Heart right ventricle (tissue), 16 donors: ENCODE data around the gene SNRPD3. TPM values are rescaled to one million over a fixed set of nuclear protein-coding genes. Genes with fewer than 3 reads are reported as not detected.

Experiments used
- ATAC-seq, 8 donors: fragments of 200-7000 bp; cut with Tn5 transposase; one replicate each; pipeline ENCODE4 v1.9.1; 2020; ENCODE audit warnings: mild to moderate bottlenecking in 8 of 8, moderate library complexity in 8 of 8, moderate number of reproducible peaks in 1 of 8
- DNase-seq, 2 donors: peaks; one replicate each; pipeline ENCODE4 v3.0.0-alpha.2; 2020
- H3K27ac ChIP-seq, 10 donors: fragments of 200-600 bp; sonication (generic) in 2 of 10; one replicate each; pipeline versions ENCODE4 v1.5.0 to v1.8.0; 2020 to 2022; ENCODE audit warnings: mild to moderate bottlenecking in 3 of 10
- H3K27me3 ChIP-seq, 7 donors: fragments of 200-600 bp; one replicate each; pipeline ENCODE4 v1.8.0; 2021 to 2022; ENCODE audit warnings: mild to moderate bottlenecking in 2 of 7
- H3K36me3 ChIP-seq, 9 donors: fragments of 200-600 bp; sonication (generic) in 1 of 9; one replicate each; pipeline versions ENCODE4 v1.5.0 to v1.8.0; 2020 to 2022; ENCODE audit warnings: mild to moderate bottlenecking in 2 of 9
- H3K4me1 ChIP-seq, 9 donors: fragments of 200-600 bp; sonication (generic) in 1 of 9; one replicate each; pipeline versions ENCODE4 v1.5.0 to v1.8.0; 2020 to 2022; ENCODE audit warnings: mild to moderate bottlenecking in 4 of 9
- H3K4me3 ChIP-seq, 10 donors: fragments of 200-600 bp; sonication (generic) in 2 of 10; one replicate each; pipeline versions ENCODE4 v1.5.0 to v1.8.0; 2020 to 2022; ENCODE audit warnings: mild to moderate bottlenecking in 7 of 10, moderate library complexity in 2 of 10
- H3K9me3 ChIP-seq, 11 donors: fragments of 200-600 bp in 10 of 11; sonication (generic) in 2 of 11; one replicate each; pipeline versions ENCODE4 v1.5.0 to v1.8.0; 2013 to 2022; ENCODE audit warnings: mild to moderate bottlenecking in 2 of 11, control low read depth in 1 of 11, moderate library complexity in 1 of 11
- CTCF ChIP-seq, 9 donors: fragments of 200-600 bp; sonication (generic) in 2 of 9; IDR thresholded peaks; one replicate each; pipeline versions ENCODE4 v1.5.0 to v1.8.0; 2021 to 2022; ENCODE audit warnings: antibody characterized with exemption in 9 of 9, mild to moderate bottlenecking in 5 of 9, moderate library complexity in 1 of 9
- WGBS, 2 donors: extraction: QIAGEN DNeasy Blood & Tissue Kit; methylation state at CpG; one replicate each; pipeline ENCODE4 v1.1.7; 2013; ENCODE audit warnings: inconsistent platforms in 1 of 2; 5-methylcytosine and 5-hydroxymethylcytosine counted together
- intact Hi-C, 10 donors: fragments of 100-400 bp; cut with DNase I; formaldehyde crosslinking; loops; one replicate each; pipeline versions ENCODE4 v1.11.1 to v1.14.2; 2022
- polyA plus RNA-seq, 2 donors: library from polyadenylated mRNA; stranded (reverse); fragments of 200-250 nt; gene quantifications; one replicate each; pipeline ENCODE4 v1.2.3, GENCODE V29; 2013
- total RNA-seq, 10 donors: library from RNA; stranded (reverse); fragmentation: NEBNext Ultra II Directional in 3 of 10; extraction: Animal tissue kit (Norgen Biotek cat#: 25700) in 3 of 10; gene quantifications; one replicate each; pipeline versions ENCODE4 v1.2.1 to v1.2.4, GENCODE V29; 2021 to 2023
- donor health status: Arrhythmogenic right ventricular cardiomyopathy.
- donor health status: ischemic (EF 13 %, LVEDD 7.1; RV severe dilation, severe dysfunction).
- donor health status: healthy with polysubstance abuse.
- donor health status: DM: no; HTN: yes; CAD: no.
- donor health status: DM: no; HTN: no; CAD: no.
- donor health status: ischemic (EF 25% LVEDD 6.9; RV normal size, moderate dysfunction).
- donor health status: ischemic (EF 25% LVEDD 5.7; RV mildly dilated, moderate dysfunction).
- donor health status: healthy.
- donor health status: DM: yes; HTN: yes; CAD: no.
- donor health status: Ischemic cardiomyopathy.
- donor health status: ischemic (EF 35%, LVEDD 5.7; RV mildly dilated, moderate dysfunction).
- donor health status: nonischemic (EF 11% LVEDD 7.7; RV severe dilation, severe dysfunction).
- donor health status: DM: yes; HTN: yes; CAD: no.
- donor health status: PGD.
- donor health status: ischemic (EF 29% LVEDD 5.4; RV normal size, mild dysfunction).
- donor health status: nonischemic (EF 23%, LVEDD 6.1; RV moderate dilation, normal function).

The SNRPD3 gene
- total and polyA plus RNA-seq, 12 donors = 47.3 to 127 (median 74.0) TPM

- Histone ChIP-seq H3K36me3 (peaks cover 0 to 25% (median 0%) of the 10 kb centered on the region in 9 donors), H3K9me3 (no peaks in the 10 kb centered on the region), H3K4me1 (peaks cover 0 to 19% (median 12%) of the 10 kb centered on the region in 9 donors), H3K27ac (no peak overlapping the region), H3K27me3 (no peaks in the 10 kb centered on the region), H3K4me3 (no peak overlapping the region)
- DNase-seq (no peak), ATAC-seq (no peak)
- 88 to 100% methylated on average over 2 of the region's 2 CpGs for WGBS, 2 donors
- intact Hi-C loops = no loop called here
- no peak for TF ChIP-seq CTCF (IDR thresholded peaks at IDR 0.05)
Observed at GRCh38 chr22:24580276-24580675, 24.5 kb downstream of the SNRPD3 start.

- no peak for DNase-seq
- WGBS, 2 donors = 83 to 85% methylated on average over 12 of the region's 12 CpGs
- TF ChIP-seq CTCF (IDR thresholded peaks at IDR 0.05) = no peak
- H3K27me3 ChIP-seq = no peaks in the 10 kb centered on the region
- H3K4me1 ChIP-seq = peaks cover 0 to 19% (median 12%) of the 10 kb centered on the region in 9 donors
- peaks cover 0 to 27% (median 0%) of the 10 kb centered on the region in 9 donors for H3K36me3 ChIP-seq
- ATAC-seq = peak in 1 of 8 donors; percentile 25
- H3K9me3 ChIP-seq = no peaks in the 10 kb centered on the region
- no peak overlapping the region for H3K4me3 ChIP-seq
- H3K27ac ChIP-seq = no peak overlapping the region
- intact Hi-C loops = no loop called here
Observed at GRCh38 chr22:24582056-24582814, 26.4 kb downstream of the SNRPD3 start.

DNA sequence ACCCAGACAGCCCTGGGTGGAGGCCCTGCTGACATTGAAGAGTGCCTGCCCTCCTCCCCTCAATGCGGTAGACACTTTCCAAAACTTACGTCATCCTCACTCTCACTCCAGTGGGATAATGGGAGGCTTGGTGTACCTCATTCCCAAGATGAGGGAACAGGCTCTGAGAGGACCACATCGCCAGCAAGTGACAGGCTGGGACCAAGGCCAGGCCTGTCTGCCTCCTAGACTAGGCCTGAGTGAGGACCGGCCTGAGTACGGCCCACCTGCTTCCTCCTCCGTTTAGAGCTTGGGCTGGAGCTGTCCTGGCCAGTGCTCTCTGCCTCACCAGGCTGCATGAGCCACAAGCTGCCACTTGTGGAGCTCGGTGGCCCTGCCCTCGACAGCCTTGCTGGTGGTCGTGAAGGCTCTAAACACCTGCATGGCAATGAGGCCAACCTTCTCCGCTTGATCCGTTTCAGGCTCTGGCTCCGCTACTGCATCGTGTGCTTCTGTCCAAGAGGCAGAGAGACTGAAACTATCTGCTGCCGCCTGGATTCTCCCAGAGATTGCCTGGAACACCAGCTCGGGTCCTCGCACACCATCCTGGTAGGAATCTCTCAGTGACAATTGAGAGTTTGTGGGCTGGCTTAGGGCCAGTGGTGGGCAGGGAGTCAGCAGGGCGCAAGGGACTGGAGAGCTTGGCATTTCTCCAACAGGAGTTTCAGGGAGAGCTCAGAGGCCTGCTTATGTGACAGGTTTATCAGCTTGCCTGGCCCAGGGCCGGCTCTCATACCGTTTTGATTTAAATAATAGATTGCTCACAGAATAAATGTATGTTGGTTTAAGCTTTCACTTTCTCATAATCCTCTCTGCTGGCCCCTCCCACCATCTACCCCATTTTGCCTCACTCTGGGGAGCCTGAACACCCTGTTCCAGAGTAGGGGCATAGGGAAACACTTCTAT is 27.7 kb downstream of the SNRPD3 start:
- DNase-seq (peak in 1 of 2 donors; percentile 40), ATAC-seq (peak; percentile 28 to 61 (median 50))
- peaks cover 0 to 33% (median 0%) of the 10 kb centered on the region in 9 donors for H3K36me3 ChIP-seq
- H3K4me3 ChIP-seq = peak overlapping the region in 4 of 10 donors; percentile 2 to 20 (median 10)
- 34 to 42% methylated on average over 19 of the region's 19 CpGs for WGBS, 2 donors
- H3K9me3 ChIP-seq = no peaks in the 10 kb centered on the region
- H3K27me3 ChIP-seq = no peaks in the 10 kb centered on the region
- peak overlapping the region in 9 of 10 donors; percentile 2 to 70 (median 35) for H3K27ac ChIP-seq
- TF ChIP-seq CTCF (IDR thresholded peaks at IDR 0.05) = no peak
- intact Hi-C loops = no loop called here
- H3K4me1 ChIP-seq = peaks cover 0 to 19% (median 12%) of the 10 kb centered on the region in 9 donors

GRCh38 chr22:24584166-24584790 is 28.5 kb downstream of the SNRPD3 start:
- 73 to 82% methylated on average over 5 of the region's 5 CpGs for WGBS, 2 donors
- Histone ChIP-seq H3K27ac (peak overlapping the region in 9 of 10 donors; percentile 2 to 70 (median 35)), H3K4me1 (peaks cover 0 to 19% (median 12%) of the 10 kb centered on the region in 9 donors), H3K4me3 (peak overlapping the region in 3 of 10 donors; percentile 2 to 20 (median 10)), H3K36me3 (peaks cover 0 to 41% (median 0%) of the 10 kb centered on the region in 9 donors), H3K9me3 (no peaks in the 10 kb centered on the region), H3K27me3 (no peaks in the 10 kb centered on the region)
- DNase-seq (no peak), ATAC-seq (peak in 3 of 8 donors; percentile 15 to 25 (median 21))
- no peak for TF ChIP-seq CTCF (IDR thresholded peaks at IDR 0.05)
- intact Hi-C loops = no loop called here
